Upper lobe of left lung (tissue), 6 donors: ENCODE results near the gene EEF1AKMT3. TPM values are rescaled to one million over a fixed set of nuclear protein-coding genes. Genes with fewer than 3 reads are reported as not detected.

Experiments
- ATAC-seq, 2 donors: fragments of 200-7000 bp; cut with Tn5 transposase; one replicate each; pipeline ENCODE4 v1.9.1; 2022; ENCODE audit warnings: mild to moderate bottlenecking in 2 of 2, moderate library complexity in 2 of 2; ENCODE audit not compliant: low FRiP score in 2 of 2
- DNase-seq, 2 donors: peaks; one replicate each; pipeline ENCODE4 v3.0.0-alpha.2; 2019 to 2020
- H3K27ac ChIP-seq, 4 donors: fragments of 200-600 bp; sonication (generic); one replicate each; pipeline ENCODE4 v1.5.1; 2016 to 2019
- H3K27me3 ChIP-seq, 4 donors: fragments of 200-600 bp; sonication (generic); one replicate each; pipeline ENCODE4 v1.5.1; 2017 to 2019
- H3K36me3 ChIP-seq, 4 donors: fragments of 200-600 bp; sonication (generic); one replicate each; pipeline ENCODE4 v1.5.1; 2016 to 2019
- H3K4me1 ChIP-seq, 4 donors: fragments of 200-600 bp; sonication (generic); one replicate each; pipeline ENCODE4 v1.5.1; 2018 to 2019
- H3K4me3 ChIP-seq, 4 donors: fragments of 200-600 bp; sonication (generic); one replicate each; pipeline ENCODE4 v1.5.1; 2017 to 2019; ENCODE audit warnings: mild to moderate bottlenecking in 2 of 4, moderate library complexity in 1 of 4
- H3K9me3 ChIP-seq, 4 donors: fragments of 200-600 bp; sonication (generic); one replicate each; pipeline ENCODE4 v1.5.1; 2018 to 2019
- CTCF ChIP-seq, 6 experiments: fragments of 450-650 bp in 4 of 6; fragments of 200-600 bp in 2 of 6; sonication (generic) in 2 of 6; IDR thresholded peaks; one replicate each; pipeline ENCODE4 v1.5.1; 2016 to 2019; ENCODE audit warnings: antibody characterized with exemption in 6 of 6
- EP300 ChIP-seq, 4 donors: sonication (generic); formaldehyde crosslinking; IDR thresholded peaks; one replicate each; pipeline ENCODE4 v1.5.1; 2017; ENCODE audit warnings: antibody characterized with exemption in 4 of 4, control low read depth in 2 of 4
- POLR2A ChIP-seq, 4 donors: fragments of 450-650 bp; IDR thresholded peaks; one replicate each; pipeline ENCODE4 v1.5.1; 2016 to 2017; ENCODE audit warnings: antibody characterized with exemption in 4 of 4, mild to moderate bottlenecking in 2 of 4
- POLR2AphosphoS5 ChIP-seq, 2 donors: sonication (generic); formaldehyde crosslinking; IDR thresholded peaks; one replicate each; pipeline ENCODE4 v1.5.1; 2017; ENCODE audit warnings: antibody characterized with exemption in 2 of 2
- WGBS, 2 donors: methylation state at CpG; one replicate each; pipeline ENCODE4 v1.1.5; 2017 to 2018; 5-methylcytosine and 5-hydroxymethylcytosine counted together
- total RNA-seq, 6 donors: library from RNA; depleted of rRNA in 4 of 6; stranded (reverse); fragments of >200 nt in 4 of 6; gene quantifications; one replicate each; pipeline versions ENCODE4 v1.1.0 to v1.2.1, GENCODE V29; 2016 to 2021
- donor health status: DM: no; HTN: no; CAD: no; lungs with moderate emphysema.
- donor health status: DM: no; HTN: yes; CAD: no; lungs with severe emphysema.

Gene EEF1AKMT3
- total RNA-seq, 6 donors from 2014 or later = 4.2 to 18.3 (median 6.4) TPM

DNA sequence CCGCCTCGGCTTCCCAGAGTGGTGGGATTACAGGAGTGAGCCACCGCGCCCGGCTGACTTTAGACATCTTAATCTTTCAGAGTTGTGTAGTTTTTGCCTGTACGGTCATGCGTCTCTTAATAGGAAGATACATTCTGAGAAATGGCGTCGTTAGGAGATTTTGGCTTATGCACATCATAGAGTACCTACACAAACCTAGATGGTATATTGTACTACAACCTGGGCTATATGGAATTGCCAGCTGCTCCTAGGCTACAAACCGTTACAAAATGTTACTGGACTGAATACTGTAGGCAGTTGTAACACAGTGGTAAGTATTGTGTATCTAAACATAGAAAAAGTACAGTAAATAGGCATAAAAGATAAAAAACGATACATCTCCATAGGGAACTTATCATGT lies 11.4 kb downstream of the EEF1AKMT3 start:
- Histone ChIP-seq H3K27me3 (no peaks in the 10 kb centered on the region), H3K9me3 (no peaks in the 10 kb centered on the region), H3K36me3 (peaks cover 6 to 50% (median 33%) of the 10 kb centered on the region in 4 donors), H3K27ac (no peak overlapping the region), H3K4me3 (peak overlapping the region in 2 of 4 donors; percentile 76 to 80), H3K4me1 (peaks cover 20 to 36% (median 28%) of the 10 kb centered on the region in 4 donors)
- TF ChIP-seq EP300 (IDR thresholded peaks at IDR 0.05) (no peak), POLR2A (IDR thresholded peaks at IDR 0.05) (no peak), POLR2AphosphoS5 (IDR thresholded peaks at IDR 0.05) (no peak), CTCF (IDR thresholded peaks at IDR 0.05) (no peak)
- no peak for ATAC-seq
- WGBS, 2 donors = 93 to 97% methylated on average over 11 of the region's 11 CpGs
- DNase-seq = no peak

GRCh38 chr12:57793920-57794319 lies 21.5 kb downstream of the EEF1AKMT3 start:
- Histone ChIP-seq H3K27ac (peak overlapping the region in 3 of 4 donors; percentile 11 to 24 (median 22)), H3K27me3 (no peaks in the 10 kb centered on the region), H3K4me3 (no peak overlapping the region), H3K4me1 (peaks cover 0 to 18% (median 7%) of the 10 kb centered on the region in 4 donors), H3K9me3 (no peaks in the 10 kb centered on the region), H3K36me3 (peaks cover 6 to 88% (median 47%) of the 10 kb centered on the region in 4 donors)
- WGBS, 2 donors = 32 to 35% methylated on average over 1 of the region's 1 CpG
- ATAC-seq (peak in 1 of 2 donors; percentile 63), DNase-seq (no peak)
- peak in 1 of 2 donors; percentile 29 for TF ChIP-seq POLR2AphosphoS5 (IDR thresholded peaks at IDR 0.05)
- no peak for TF ChIP-seq POLR2A (IDR thresholded peaks at IDR 0.05)

GRCh38 chr12:57795354-57795753 lies 22.9 kb downstream of the EEF1AKMT3 start:
- Histone ChIP-seq H3K36me3 (peaks cover 8 to 89% (median 54%) of the 10 kb centered on the region in 4 donors), H3K4me1 (peaks cover 0 to 18% (median 8%) of the 10 kb centered on the region in 4 donors), H3K27ac (no peak overlapping the region), H3K9me3 (no peaks in the 10 kb centered on the region), H3K4me3 (no peak overlapping the region), H3K27me3 (no peaks in the 10 kb centered on the region)
- no peak for ATAC-seq
- TF ChIP-seq POLR2AphosphoS5 (IDR thresholded peaks at IDR 0.05) (no peak), CTCF (IDR thresholded peaks at IDR 0.05) (no peak), EP300 (IDR thresholded peaks at IDR 0.05) (no peak), POLR2A (IDR thresholded peaks at IDR 0.05) (no peak)
- WGBS, 2 donors = 93 to 96% methylated on average over 6 of the region's 6 CpGs
- no peak for DNase-seq

DNA sequence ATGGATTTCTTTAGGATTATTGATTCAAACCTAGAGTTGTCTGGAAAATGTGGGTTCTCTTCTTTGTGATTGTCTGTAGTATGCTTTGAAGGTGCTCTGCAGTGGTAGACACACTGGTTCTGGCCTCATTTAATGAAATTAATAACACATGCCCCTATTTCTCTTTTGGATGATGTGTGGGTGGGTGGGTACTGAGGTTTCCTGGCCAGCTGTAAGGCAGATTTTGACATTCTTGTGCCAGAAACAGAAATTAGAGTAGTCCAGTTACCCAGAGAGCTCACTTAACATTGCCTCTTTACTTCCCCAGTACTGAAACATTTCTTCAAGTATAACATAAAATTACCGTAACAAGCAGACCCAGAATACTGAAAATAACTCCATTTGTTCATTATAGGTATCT lies 24.6 kb downstream of the EEF1AKMT3 start:
- DNase-seq (no peak), ATAC-seq (no peak)
- Histone ChIP-seq H3K27ac (peak overlapping the region in 1 of 4 donors; percentile 7), H3K9me3 (no peaks in the 10 kb centered on the region), H3K36me3 (peaks cover 8 to 96% (median 66%) of the 10 kb centered on the region in 4 donors), H3K4me3 (no peak overlapping the region), H3K27me3 (no peaks in the 10 kb centered on the region), H3K4me1 (peaks cover 0 to 18% (median 8%) of the 10 kb centered on the region in 4 donors)
- TF ChIP-seq CTCF (IDR thresholded peaks at IDR 0.05) (no peak), POLR2A (IDR thresholded peaks at IDR 0.05) (no peak), POLR2AphosphoS5 (IDR thresholded peaks at IDR 0.05) (no peak), EP300 (IDR thresholded peaks at IDR 0.05) (no peak)
- 93 to 100% methylated on average over 1 of the region's 1 CpG for WGBS, 2 donors

GRCh38 chr12:57797933-57798332 lies 25.5 kb downstream of the EEF1AKMT3 start:
- DNase-seq = no peak
- ATAC-seq = no peak
- WGBS, 2 donors = 71 to 88% methylated on average over 1 of the region's 1 CpG
- H3K9me3 ChIP-seq = no peaks in the 10 kb centered on the region
- peaks cover 8 to 97% (median 70%) of the 10 kb centered on the region in 4 donors for H3K36me3 ChIP-seq
- H3K4me1 ChIP-seq = peaks cover 0 to 18% (median 8%) of the 10 kb centered on the region in 4 donors
- no peaks in the 10 kb centered on the region for H3K27me3 ChIP-seq
- H3K27ac ChIP-seq = peak overlapping the region in 2 of 4 donors; percentile 16 to 43
- H3K4me3 ChIP-seq = no peak overlapping the region
- TF ChIP-seq EP300 (IDR thresholded peaks at IDR 0.05) (peak in 2 of 4 donors; percentile 3 to 27), POLR2AphosphoS5 (IDR thresholded peaks at IDR 0.05) (no peak)

- H3K36me3 ChIP-seq = peaks cover 8 to 83% (median 71%) of the 10 kb centered on the region in 4 donors
- TF ChIP-seq EP300 (IDR thresholded peaks at IDR 0.05) (no peak), POLR2AphosphoS5 (IDR thresholded peaks at IDR 0.05) (no peak), CTCF (IDR thresholded peaks at IDR 0.05) (no peak), POLR2A (IDR thresholded peaks at IDR 0.05) (no peak)
These were observed 28.6 kb downstream of the EEF1AKMT3 start for GRCh38 chr12:57800965-57801364.

More at GRCh38 chr12:57800965-57801364, 28.6 kb downstream of the EEF1AKMT3 start:
- H3K27ac ChIP-seq = no peak overlapping the region
- H3K9me3 ChIP-seq = no peaks in the 10 kb centered on the region
- ATAC-seq (no peak), DNase-seq (no peak)
- no peaks in the 10 kb centered on the region for H3K27me3 ChIP-seq
- H3K4me3 ChIP-seq = no peak overlapping the region
- WGBS, 2 donors = 96 to 100% methylated on average over 3 of the region's 3 CpGs
- peaks cover 0 to 21% (median 9%) of the 10 kb centered on the region in 4 donors for H3K4me1 ChIP-seq
